HepG2 (cell line): ENCODE results near the gene ANKRD17. TPM values are rescaled to one million over a fixed set of nuclear protein-coding genes. Genes with fewer than 3 reads are reported as not detected.

Experiments
- ATAC-seq: fragments of 200-7000 bp; cut with Tn5 transposase; 3 replicates; pipeline ENCODE4 v1.9.1; 2020; ENCODE audit warnings: mild to moderate bottlenecking, moderate library complexity
- BruUV-seq: library from RNA; stranded (reverse); fragments of 400-500 nt; replicated peaks from 2 replicates; lab custom pipeline; 2021; lab: Mats Ljungman, UMichigan
- CTCF ChIA-PET: fragments of 300-600 bp; formaldehyde crosslinking; extraction: SDS; loops from one replicate; lab custom pipeline; 2021; ENCODE audit warnings: low total read pairs, inconsistent platforms, low intra/inter-chr PET ratio; lab: Yijun Ruan, JAX
- POLR2A ChIA-PET: fragments of 350-600 bp; sonication (Branson Sonifier 250); formaldehyde crosslinking; loops from one replicate; lab custom pipeline; 2020; ENCODE audit warnings: antibody characterized with exemption, inconsistent platforms; lab: Yijun Ruan, JAX
- DNase-seq: peaks from one replicate; pipeline ENCODE4 v3.0.0-alpha.2; 2015; ENCODE audit warnings: low spot score
- FAIRE-seq: peaks from 3 replicates; lab custom pipeline; 2011; peaks lifted over from hg19 to GRCh38; lab: Jason Lieb, UNC
- H2AFZ ChIP-seq: one replicate; pipeline ENCODE4 v1.6.1; 2011; ENCODE audit warnings: low read length, inconsistent platforms
- H3K27ac ChIP-seq: fragments of 300-600 bp; 3 replicates; pipeline ENCODE4 v1.8.0; 2011; ENCODE audit warnings: mixed run types, mild to moderate bottlenecking, mixed read lengths, low read length, inconsistent platforms; ENCODE audit not compliant: insufficient read depth; ENCODE audit errors: extremely low read length
- H3K27me3 ChIP-seq, 2 experiments: fragments of 200-600 bp in 1 of 2; 2 replicates in 1 of 2; 3 replicates in 1 of 2; pipeline versions ENCODE4 v1.6.0 to v1.8.0; 2011; ENCODE audit warnings: low read length in 2 of 2, mild to moderate bottlenecking in 2 of 2, moderate library complexity in 2 of 2, inconsistent platforms in 1 of 2; ENCODE audit not compliant: insufficient read depth in 2 of 2, control insufficient read depth in 1 of 2
- H3K36me3 ChIP-seq, 2 experiments: fragments of 200-600 bp in 1 of 2; replicated peaks in 1 of 2; 2 replicates in 1 of 2; 3 replicates in 1 of 2; pipeline versions ENCODE4 v1.5.1 to v1.8.0; 2011; ENCODE audit warnings: low read length in 2 of 2, inconsistent platforms in 1 of 2; ENCODE audit not compliant: insufficient read depth in 2 of 2, control insufficient read depth in 1 of 2
- H3K4me1 ChIP-seq: 2 replicates; pipeline ENCODE4 v1.5.1; 2012; ENCODE audit warnings: low read length, inconsistent platforms; ENCODE audit not compliant: insufficient read depth
- H3K4me2 ChIP-seq: 2 replicates; pipeline ENCODE4 v1.6.0; 2011; ENCODE audit warnings: low read depth, low read length, inconsistent platforms
- H3K4me3 ChIP-seq, 3 experiments: fragments of 200-600 bp in 1 of 3; sonication (generic), shearing (Covaris generic) in 1 of 3; replicated peaks in 1 of 3; 2 replicates each; pipeline ENCODE4 v1.5.1; 2011 to 2016; ENCODE audit warnings: low read length in 3 of 3, inconsistent platforms in 2 of 3, low read depth in 2 of 3, mild to moderate bottlenecking in 2 of 3, control low read depth in 1 of 3, mixed read lengths in 1 of 3; ENCODE audit not compliant: insufficient read depth in 1 of 3
- H3K79me2 ChIP-seq: one replicate; pipeline ENCODE4 v1.6.1; 2011; ENCODE audit warnings: low read length, inconsistent platforms; ENCODE audit not compliant: insufficient read depth
- H3K9ac ChIP-seq: 2 replicates; pipeline ENCODE4 v1.6.0; 2011; ENCODE audit warnings: mild to moderate bottlenecking, low read depth, low read length, inconsistent platforms; ENCODE audit not compliant: insufficient read depth
- H3K9me3 ChIP-seq: 2 replicates; pipeline ENCODE4 v1.5.1; 2012; ENCODE audit warnings: mild to moderate bottlenecking, low read length
- H4K20me1 ChIP-seq: 2 replicates; pipeline ENCODE4 v1.6.0; 2011; ENCODE audit warnings: inconsistent platforms, mild to moderate bottlenecking, low read length, moderate library complexity; ENCODE audit not compliant: insufficient read depth
- GABPA ChIP-seq, 2 experiments: IDR thresholded peaks; 2 replicates each; pipeline ENCODE4 v1.6.1; 2011 to 2016; ENCODE audit warnings: low read depth in 2 of 2, low read length in 1 of 2, missing biosample characterization in 1 of 2, missing genetic modification characterization in 1 of 2
- LCORL ChIP-seq, 2 experiments: fragments of 450-650 bp in 1 of 2; sonication (generic) in 1 of 2; formaldehyde crosslinking in 1 of 2; IDR thresholded peaks; 2 replicates each; pipeline versions ENCODE4 v1.5.0 to v1.6.1; 2017 to 2020; ENCODE audit warnings: antibody characterized with exemption in 1 of 2, missing genetic modification reagents in 1 of 2
- NBN ChIP-seq: fragments of 450-650 bp; conservative IDR thresholded peaks from 2 replicates; pipeline ENCODE4 v1.6.1; 2017
- NFIB ChIP-seq: sonication (generic); formaldehyde crosslinking; IDR thresholded peaks from 2 replicates; pipeline ENCODE4 v1.9.0; 2021; ENCODE audit warnings: missing genetic modification reagents, mild to moderate bottlenecking, borderline replicate concordance
- NKX3-1 ChIP-seq: sonication (generic); formaldehyde crosslinking; IDR thresholded peaks from 2 replicates; pipeline ENCODE4 v1.5.0; 2020; ENCODE audit warnings: missing genetic modification reagents
- NR1H2 ChIP-seq: sonication (generic); formaldehyde crosslinking; IDR thresholded peaks from 2 replicates; pipeline ENCODE4 v1.8.1; 2022; ENCODE audit warnings: low read depth, missing genetic modification reagents, borderline replicate concordance
- ZBTB3 ChIP-seq: sonication (generic); formaldehyde crosslinking; IDR thresholded peaks from 2 replicates; pipeline ENCODE4 v1.4.0; 2020; ENCODE audit warnings: low read depth, mild to moderate bottlenecking, moderate library complexity, missing genetic modification reagents, borderline replicate concordance
- ZNF747 ChIP-seq: sonication (generic); formaldehyde crosslinking; IDR thresholded peaks from 2 replicates; pipeline ENCODE4 v1.8.1; 2023; ENCODE audit warnings: missing genetic modification reagents, mild to moderate bottlenecking, borderline replicate concordance
- ZNF841 ChIP-seq: sonication (generic); formaldehyde crosslinking; IDR thresholded peaks from 2 replicates; pipeline ENCODE4 v1.8.1; 2023; ENCODE audit warnings: missing genetic modification reagents, borderline replicate concordance
- WGBS: methylation state at CpG from one replicate; pipeline ENCODE4 v1.1.6; 2017; ENCODE audit warnings: low lambda C conversion rate; 5-methylcytosine and 5-hydroxymethylcytosine counted together
- in situ Hi-C: cut with HindIII; loops from 2 replicates; pipeline ENCODE4 v1.10.0; 2017; ENCODE audit warnings: low pct_unique_long_range_greater_than_20kb; ENCODE audit not compliant: extremely low pct_ligation_motif_present
- intact Hi-C: fragments of 100-400 bp; cut with micrococcal nuclease; formaldehyde crosslinking; loops from one replicate; pipeline ENCODE4 v1.10.0; 2022; ENCODE audit not compliant: unreplicated experiment
- polyA plus RNA-seq, 8 experiments: library from polyadenylated mRNA; depleted of rRNA in 3 of 8; stranded (reverse) in 7 of 8; unstranded in 1 of 8; fragments of >200 nt; fragmentation: Illumina TruSeq in 4 of 8; extraction: Trizol in 4 of 8; gene quantifications; 2 replicates each; pipeline versions ENCODE4 v1.2.1 to v1.2.3, GENCODE V29; 2011 to 2016; ENCODE audit warnings: low read depth in 4 of 8, missing spikeins in 1 of 8, mixed read lengths in 1 of 8; ENCODE audit not compliant: insufficient read depth in 1 of 8
- total RNA-seq, 5 experiments: library from RNA; depleted of rRNA; stranded (reverse); fragments of >200 nt; fragmentation: Illumina TruSeq; extraction: Trizol; gene quantifications; 2 replicates each; pipeline ENCODE4 v1.2.3, GENCODE V29; 2016; ENCODE audit warnings: low read depth in 1 of 5
- TF ChIP-seq, protein P1 (sequence below): sonication (generic); formaldehyde crosslinking; IDR thresholded peaks from 2 replicates; pipeline ENCODE4 v1.9.0; 2021; ENCODE audit warnings: mild to moderate bottlenecking, missing genetic modification reagents
- TF ChIP-seq, protein P2 (sequence below): sonication (generic); formaldehyde crosslinking; IDR thresholded peaks from 2 replicates; pipeline ENCODE4 v1.5.1; 2020; ENCODE audit warnings: mild to moderate bottlenecking, missing genetic modification reagents, borderline replicate concordance
- TF ChIP-seq, protein P3 (sequence below): sonication (generic); formaldehyde crosslinking; IDR thresholded peaks from 2 replicates; pipeline ENCODE4 v1.9.0; 2021; ENCODE audit warnings: missing genetic modification reagents, borderline replicate concordance

The ANKRD17 gene
- total and polyA plus RNA-seq, 2 of the 13 experiments (the other 11 are each of a cell fraction or from before 2014, with no cell fraction given), result 55.7 to 61.1 TPM

DNA sequence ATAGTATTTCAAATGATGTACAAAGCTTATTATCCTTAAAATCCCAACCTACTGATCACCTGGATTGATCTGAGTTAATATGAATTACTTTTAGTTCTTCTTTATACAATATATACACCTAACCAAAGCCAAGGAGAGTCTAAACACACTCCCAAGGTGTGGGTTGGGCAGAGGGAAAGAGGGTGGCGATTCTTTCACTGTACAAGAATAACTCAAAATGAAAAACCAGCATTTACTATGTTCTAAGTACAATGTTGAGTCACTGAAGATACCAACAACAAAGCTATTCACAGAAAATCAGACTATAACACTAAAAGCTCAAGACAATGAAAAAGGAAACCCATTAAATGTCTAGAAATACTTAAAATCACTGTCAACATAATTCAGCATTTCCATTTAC lies 46.6 kb downstream of the ANKRD17 start:
- CTCF ChIA-PET, result no interaction called here
- BruUV-seq, result no TSS peak

More for the DNA sequence above, 46.6 kb downstream of the ANKRD17 start:
- Histone ChIP-seq H3K36me3 (peaks cover 0 to 15% of the 10 kb centered on the region in 2 experiments; a peak in 3 of 5 replicates), H3K4me1 (no peaks in the 10 kb centered on the region), H3K27ac (no peak overlapping the region), H3K79me2 (peaks cover 89% of the 10 kb centered on the region), H2AFZ (no peak overlapping the region), H4K20me1 (peaks cover 39% of the 10 kb centered on the region), H3K4me3 (no peak overlapping the region), H3K9ac (no peak overlapping the region), H3K27me3 (no peaks in the 10 kb centered on the region), H3K4me2 (no peak overlapping the region), H3K9me3 (no peaks in the 10 kb centered on the region)
- 88% methylated on average over 1 of the region's 1 CpG for WGBS
- FAIRE-seq (no peak), DNase-seq (no peak), ATAC-seq (no peak)
- in situ Hi-C loops, result no loop called here
- TF ChIP-seq NR1H2 (no peak), ZNF747 (CRISPR knock-in tag) (no peak), NBN (no peak), LCORL (IDR thresholded peaks at IDR 0.05) (no peak), LCORL (CRISPR knock-in tag; IDR thresholded peaks at IDR 0.05) (no peak), ZBTB3 (CRISPR knock-in tag) (no peak), ZNF841 (CRISPR knock-in tag) (no peak), NFIB (no peak), NKX3-1 (CRISPR knock-in tag) (no peak), GABPA (IDR thresholded peaks at IDR 0.05; ENCODE audit: low read depth, low read length) (no peak), GABPA (CRISPR knock-in tag; IDR thresholded peaks at IDR 0.05; ENCODE audit: low read depth) (no peak)
- TF ChIP-seq, protein P1, sequence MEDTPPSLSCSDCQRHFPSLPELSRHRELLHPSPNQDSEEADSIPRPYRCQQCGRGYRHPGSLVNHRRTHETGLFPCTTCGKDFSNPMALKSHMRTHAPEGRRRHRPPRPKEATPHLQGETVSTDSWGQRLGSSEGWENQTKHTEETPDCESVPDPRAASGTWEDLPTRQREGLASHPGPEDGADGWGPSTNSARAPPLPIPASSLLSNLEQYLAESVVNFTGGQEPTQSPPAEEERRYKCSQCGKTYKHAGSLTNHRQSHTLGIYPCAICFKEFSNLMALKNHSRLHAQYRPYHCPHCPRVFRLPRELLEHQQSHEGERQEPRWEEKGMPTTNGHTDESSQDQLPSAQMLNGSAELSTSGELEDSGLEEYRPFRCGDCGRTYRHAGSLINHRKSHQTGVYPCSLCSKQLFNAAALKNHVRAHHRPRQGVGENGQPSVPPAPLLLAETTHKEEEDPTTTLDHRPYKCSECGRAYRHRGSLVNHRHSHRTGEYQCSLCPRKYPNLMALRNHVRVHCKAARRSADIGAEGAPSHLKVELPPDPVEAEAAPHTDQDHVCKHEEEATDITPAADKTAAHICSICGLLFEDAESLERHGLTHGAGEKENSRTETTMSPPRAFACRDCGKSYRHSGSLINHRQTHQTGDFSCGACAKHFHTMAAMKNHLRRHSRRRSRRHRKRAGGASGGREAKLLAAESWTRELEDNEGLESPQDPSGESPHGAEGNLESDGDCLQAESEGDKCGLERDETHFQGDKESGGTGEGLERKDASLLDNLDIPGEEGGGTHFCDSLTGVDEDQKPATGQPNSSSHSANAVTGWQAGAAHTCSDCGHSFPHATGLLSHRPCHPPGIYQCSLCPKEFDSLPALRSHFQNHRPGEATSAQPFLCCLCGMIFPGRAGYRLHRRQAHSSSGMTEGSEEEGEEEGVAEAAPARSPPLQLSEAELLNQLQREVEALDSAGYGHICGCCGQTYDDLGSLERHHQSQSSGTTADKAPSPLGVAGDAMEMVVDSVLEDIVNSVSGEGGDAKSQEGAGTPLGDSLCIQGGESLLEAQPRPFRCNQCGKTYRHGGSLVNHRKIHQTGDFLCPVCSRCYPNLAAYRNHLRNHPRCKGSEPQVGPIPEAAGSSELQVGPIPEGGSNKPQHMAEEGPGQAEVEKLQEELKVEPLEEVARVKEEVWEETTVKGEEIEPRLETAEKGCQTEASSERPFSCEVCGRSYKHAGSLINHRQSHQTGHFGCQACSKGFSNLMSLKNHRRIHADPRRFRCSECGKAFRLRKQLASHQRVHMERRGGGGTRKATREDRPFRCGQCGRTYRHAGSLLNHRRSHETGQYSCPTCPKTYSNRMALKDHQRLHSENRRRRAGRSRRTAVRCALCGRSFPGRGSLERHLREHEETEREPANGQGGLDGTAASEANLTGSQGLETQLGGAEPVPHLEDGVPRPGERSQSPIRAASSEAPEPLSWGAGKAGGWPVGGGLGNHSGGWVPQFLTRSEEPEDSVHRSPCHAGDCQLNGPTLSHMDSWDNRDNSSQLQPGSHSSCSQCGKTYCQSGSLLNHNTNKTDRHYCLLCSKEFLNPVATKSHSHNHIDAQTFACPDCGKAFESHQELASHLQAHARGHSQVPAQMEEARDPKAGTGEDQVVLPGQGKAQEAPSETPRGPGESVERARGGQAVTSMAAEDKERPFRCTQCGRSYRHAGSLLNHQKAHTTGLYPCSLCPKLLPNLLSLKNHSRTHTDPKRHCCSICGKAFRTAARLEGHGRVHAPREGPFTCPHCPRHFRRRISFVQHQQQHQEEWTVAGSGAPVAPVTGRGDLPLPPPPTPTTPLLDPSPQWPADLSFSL (CRISPR knock-in tag), result no peak
- TF ChIP-seq, protein P2, sequence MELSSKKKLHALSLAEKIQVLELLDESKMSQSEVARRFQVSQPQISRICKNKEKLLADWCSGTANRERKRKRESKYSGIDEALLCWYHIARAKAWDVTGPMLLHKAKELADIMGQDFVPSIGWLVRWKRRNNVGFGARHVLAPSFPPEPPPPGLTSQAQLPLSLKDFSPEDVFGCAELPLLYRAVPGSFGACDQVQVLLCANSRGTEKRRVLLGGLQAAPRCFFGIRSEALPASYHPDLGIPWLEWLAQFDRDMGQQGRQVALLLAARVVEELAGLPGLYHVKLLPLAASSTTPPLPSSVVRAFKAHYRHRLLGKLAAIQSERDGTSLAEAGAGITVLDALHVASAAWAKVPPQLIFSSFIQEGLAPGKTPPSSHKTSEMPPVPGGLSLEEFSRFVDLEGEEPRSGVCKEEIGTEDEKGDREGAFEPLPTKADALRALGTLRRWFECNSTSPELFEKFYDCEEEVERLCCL (CRISPR knock-in tag), result no peak
- TF ChIP-seq, protein P3, sequence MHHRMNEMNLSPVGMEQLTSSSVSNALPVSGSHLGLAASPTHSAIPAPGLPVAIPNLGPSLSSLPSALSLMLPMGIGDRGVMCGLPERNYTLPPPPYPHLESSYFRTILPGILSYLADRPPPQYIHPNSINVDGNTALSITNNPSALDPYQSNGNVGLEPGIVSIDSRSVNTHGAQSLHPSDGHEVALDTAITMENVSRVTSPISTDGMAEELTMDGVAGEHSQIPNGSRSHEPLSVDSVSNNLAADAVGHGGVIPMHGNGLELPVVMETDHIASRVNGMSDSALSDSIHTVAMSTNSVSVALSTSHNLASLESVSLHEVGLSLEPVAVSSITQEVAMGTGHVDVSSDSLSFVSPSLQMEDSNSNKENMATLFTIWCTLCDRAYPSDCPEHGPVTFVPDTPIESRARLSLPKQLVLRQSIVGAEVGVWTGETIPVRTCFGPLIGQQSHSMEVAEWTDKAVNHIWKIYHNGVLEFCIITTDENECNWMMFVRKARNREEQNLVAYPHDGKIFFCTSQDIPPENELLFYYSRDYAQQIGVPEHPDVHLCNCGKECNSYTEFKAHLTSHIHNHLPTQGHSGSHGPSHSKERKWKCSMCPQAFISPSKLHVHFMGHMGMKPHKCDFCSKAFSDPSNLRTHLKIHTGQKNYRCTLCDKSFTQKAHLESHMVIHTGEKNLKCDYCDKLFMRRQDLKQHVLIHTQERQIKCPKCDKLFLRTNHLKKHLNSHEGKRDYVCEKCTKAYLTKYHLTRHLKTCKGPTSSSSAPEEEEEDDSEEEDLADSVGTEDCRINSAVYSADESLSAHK (CRISPR knock-in tag), result no peak
- POLR2A ChIA-PET, result no interaction called here
- intact Hi-C loops, result no loop called here
